ENCODE measurements around the gene TUBGCP6.

Gene TUBGCP6

DNA sequence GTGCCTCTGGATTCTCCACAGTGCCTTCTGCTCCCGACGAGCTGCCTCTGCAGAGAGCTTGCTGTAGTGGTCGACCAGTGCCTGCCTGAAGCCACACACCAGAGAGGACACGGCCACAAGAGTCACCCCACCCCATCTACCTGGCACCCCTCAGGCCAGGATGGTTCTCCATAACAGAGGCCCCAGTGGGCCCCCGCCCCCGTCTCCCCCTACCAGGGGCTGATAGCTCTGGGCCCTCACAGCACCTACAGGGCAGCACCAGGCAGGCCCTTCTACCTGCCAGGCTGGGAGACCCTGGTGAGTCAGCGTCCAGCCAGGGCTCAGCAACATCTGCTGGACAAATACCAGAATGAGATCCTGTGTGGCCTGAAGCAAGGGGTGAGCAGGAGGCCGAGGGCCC is 22.3 kb downstream of the TUBGCP6 start:
- no peak for DNase-seq

- no peak for DNase-seq
Observed at GRCh38 chr22:50221410-50222300, 23.2 kb downstream of the TUBGCP6 start.

DNA sequence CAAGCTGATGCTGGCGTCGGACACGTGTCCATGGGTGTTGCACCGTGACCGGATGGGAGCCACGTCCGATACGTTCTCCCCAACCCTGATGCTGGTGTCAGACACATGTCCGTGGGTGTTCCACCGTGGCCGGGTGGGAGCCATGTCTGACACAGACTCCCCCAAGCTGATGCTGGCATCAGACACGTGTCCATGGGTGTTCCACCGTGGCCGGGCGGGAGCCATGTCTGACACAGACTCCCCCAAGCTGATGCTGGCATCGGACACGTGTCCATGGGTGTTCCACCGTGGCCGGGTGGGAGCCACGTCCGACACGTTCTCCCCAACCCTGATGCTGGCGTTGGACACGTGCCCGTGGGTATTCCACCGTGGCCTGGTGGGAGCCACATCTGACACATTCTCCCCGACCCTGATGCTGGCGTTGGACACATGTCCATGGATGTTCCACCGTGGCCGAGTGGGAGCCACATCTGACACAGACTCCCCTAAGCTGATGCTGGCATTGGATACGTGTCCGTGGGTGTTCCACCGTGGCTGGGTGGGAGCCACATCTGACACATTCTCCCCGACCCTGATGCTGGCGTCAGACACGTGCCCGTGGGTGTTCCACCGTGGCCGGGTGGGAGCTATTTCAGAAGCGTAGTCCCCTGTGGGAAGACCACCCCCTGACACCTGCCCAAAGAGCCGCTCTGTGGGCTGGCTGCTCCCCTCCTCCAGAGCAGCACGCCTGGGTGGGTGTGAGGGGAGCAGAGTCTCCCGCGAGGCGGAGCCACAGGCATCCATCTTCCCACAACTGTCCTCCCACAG is 24.0 kb downstream of the TUBGCP6 start:
- no peak for DNase-seq

- no peak for DNase-seq
Observed at GRCh38 chr22:50219800-50220602, 24.8 kb downstream of the TUBGCP6 start.

DNA sequence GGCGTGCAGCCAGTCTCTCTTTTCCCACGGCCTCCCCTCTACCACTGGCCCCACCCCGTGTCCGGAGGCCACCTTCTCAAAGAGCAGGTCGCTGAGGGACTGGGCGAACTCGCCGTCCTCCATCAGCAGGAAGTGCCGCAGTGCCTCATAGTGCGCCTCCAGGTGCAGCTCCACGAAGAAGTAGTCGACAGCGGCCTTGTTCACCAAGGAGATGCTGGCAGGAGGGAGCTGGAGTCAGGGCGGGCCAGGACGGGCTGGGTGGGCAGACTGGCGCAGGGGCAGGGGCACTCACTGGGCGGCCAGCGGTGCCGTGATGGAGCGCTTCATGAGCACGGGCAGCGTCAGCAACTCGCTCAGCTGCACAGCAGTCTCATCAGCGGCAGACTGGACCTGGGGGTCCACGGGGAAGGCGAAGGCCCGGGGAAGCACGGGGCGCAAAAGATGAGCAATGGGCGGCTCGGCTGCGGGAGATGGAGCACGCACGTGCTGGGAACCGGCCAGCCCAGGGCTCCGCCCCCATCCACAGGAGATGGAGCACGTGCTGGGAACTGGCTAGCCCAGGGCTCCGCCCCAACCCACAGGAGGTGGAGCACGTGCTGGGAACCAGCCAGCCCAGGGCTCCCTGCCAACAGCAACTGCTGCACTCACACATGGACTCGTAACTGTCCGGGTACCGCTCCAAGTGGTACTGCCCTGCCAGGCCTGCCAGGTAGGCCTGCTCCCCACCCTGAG is 25.7 kb downstream of the TUBGCP6 start:
- DNase-seq, result no peak

DNA sequence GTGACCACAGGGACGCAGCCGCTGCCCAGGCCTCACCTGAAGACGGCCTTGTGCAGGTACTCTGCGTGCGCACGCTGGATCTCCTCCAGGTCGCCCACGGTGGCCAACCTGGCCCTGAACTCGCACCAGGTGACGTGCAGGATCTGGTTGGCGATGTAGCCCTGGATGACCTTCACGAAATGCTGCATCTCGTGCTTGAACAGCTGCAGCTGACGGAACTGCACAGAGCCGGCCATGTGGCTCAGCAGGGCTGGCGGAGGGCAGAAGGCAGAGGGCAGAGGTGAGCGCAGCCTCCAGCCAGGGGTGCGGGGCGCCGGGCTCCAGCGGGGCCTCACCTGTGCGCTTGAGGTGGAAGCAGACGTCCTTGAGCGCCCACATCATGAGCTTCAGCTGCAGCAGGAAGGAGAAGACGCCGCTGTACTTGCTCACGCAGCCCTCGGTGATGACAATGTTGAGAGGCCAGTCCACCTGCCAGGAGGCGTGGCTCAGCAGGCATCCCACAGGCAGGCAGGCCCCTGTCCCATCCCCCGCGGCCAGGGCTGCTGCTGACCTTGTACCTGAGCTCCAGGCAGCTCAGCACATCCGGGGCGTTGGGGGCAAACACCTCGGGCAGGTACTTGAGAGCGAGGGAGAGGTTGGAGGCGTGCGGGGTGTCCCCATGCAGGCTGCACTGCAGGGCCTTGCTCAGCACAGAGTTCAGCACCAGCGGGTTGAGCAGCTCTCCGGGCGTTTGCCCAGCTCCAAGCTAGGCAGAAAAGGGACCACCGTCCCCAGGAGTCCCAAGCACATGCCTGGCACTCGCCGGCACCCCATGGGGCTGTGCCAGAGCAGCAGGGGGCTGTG is 26.4 kb downstream of the TUBGCP6 start:
- no peak for DNase-seq

GRCh38 chr22:50217543-50218152 is 27.2 kb downstream of the TUBGCP6 start:
- DNase-seq, result no peak

- DNase-seq, result no peak
Observed at GRCh38 chr22:50216684-50217520, 27.9 kb downstream of the TUBGCP6 start.

- DNase-seq, result no peak
Observed at GRCh38 chr22:50216055-50216683, 28.7 kb downstream of the TUBGCP6 start.

GRCh38 chr22:50215297-50216054 is 29.3 kb downstream of the TUBGCP6 start:
- DNase-seq, result no peak

DNA sequence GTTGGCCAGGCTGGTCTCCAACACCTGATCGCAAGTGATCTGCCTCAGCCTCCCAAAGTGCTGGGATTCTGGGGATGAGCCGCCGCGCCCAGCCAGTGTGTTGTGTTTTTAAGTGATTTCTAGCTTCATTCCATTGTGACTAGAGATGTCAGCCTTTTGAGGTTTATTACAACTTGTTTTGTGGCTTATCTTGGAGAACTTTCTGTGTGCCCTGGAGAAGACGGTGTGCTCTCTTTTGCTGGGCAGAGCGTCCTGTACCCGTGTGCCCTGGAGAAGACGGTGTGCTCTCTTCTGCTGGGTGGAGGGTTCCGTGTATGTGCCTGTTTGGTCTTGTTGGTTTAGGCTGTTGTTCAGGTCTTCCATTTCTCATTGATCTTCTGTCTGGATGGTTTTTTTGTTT is 31.6 kb downstream of the TUBGCP6 start:
- DNase-seq, result no peak

- no peak for DNase-seq
Observed at GRCh38 chr22:50211147-50211546, 33.7 kb downstream of the TUBGCP6 start.

DNA sequence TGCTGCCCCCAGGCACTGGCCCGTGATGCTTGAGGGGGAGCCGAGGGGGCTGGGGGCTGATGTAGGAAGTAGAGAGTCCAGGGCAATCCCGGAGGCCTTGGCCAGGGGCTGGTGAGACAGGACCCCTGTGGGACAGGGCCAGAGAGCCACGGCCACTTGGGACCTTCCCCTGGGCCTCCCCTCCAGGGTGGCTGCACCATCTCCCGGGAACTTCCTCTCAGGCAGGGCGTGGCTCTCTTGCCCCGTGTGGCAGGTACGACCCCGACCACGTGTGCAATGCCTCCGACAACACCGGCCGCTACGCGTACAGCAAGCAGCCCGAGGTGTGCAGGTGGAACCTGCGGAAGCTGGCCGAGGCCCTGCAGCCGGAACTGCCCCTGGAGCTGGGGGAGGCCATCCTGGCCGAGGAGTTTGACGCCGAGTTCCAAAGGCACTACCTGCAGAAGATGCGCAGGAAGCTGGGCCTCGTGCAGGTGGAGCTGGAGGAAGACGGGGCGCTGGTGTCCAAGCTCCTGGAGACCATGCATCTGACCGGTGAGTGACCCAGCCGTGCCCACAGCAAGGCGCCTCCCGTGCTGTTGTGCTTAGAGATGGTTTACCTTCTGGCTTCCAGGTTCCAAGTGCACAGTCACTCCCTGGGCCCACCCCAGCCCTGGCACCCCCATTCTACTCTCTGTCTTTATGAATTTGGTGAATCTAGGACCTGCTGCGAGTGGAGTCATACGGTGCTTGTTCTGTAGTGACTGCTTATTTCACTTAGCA is 34.3 kb downstream of the TUBGCP6 start:
- no peak for DNase-seq

GRCh38 chr22:50209893-50210292 is 34.9 kb downstream of the TUBGCP6 start:
- no peak for DNase-seq

DNA sequence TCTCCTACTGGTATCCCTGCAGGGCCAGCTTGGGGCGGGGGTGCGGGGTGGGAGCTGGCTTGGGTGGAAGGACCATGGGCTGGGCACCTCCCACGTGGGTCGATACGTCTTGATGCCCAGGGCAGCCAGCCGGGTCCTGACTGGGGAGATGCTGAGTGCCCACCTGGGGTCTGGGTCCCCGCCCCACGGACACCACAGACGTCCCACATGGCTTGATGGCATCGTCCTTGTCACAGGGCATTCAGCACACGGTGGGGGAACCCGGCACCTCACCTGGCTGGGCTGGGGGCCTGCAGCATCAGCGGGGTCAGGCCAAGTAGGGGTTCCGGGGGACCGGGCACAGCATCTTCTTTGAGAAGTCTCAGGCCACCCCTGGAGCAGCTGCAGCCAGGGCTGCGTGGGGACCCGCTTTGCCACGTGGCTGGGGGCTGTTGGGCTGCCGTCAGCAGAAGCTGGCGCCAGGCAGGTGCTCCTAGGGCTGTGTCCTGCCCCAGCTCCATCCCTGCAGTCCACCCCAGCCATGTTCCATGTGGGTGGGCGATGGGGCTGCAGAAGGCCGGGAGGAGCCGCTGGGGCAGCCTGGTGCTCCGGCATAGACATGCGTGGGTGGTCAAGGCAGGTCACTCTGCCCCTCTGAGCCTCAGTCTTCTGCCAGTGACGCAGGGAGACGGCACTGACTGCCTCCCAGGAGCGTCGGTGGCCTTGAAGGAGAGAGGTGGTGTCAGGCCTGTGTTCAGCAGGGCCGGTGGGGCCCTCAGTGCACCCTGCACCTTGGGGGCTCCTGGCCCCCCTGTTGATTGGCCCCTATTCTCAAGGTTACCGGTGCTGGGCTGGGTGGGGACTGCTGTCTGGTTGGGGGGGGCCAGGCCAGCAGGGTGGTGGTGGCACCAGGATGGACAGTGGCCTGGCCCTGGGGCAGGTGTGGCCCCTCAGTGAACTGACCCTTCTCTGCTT is 35.6 kb downstream of the TUBGCP6 start:
- no peak for DNase-seq

GRCh38 chr22:50208430-50208938 is 36.3 kb downstream of the TUBGCP6 start:
- no peak for DNase-seq
